ENCODE results near the gene DMRTC2. TPM values are rescaled to one million over a fixed set of nuclear protein-coding genes. Genes with fewer than 3 reads are reported as not detected.

DMRTC2 gene
- total RNA-seq, 1 experiment from 2014 or later: not detected

- Histone ChIP-seq H3K9me2 (ENCODE audit: insufficient read depth) (no peaks in the 10 kb centered on the region), H3K9me3 (ENCODE audit: insufficient read depth, low read depth) (no peaks in the 10 kb centered on the region), H3K27me3 (ENCODE audit: insufficient read depth, low read depth) (no peaks in the 10 kb centered on the region), H3K79me2 (ENCODE audit: low read depth) (no peaks in the 10 kb centered on the region), H4K20me1 (ENCODE audit: insufficient read depth) (peaks cover 8% of the 10 kb centered on the region), H3K4me2 (no peak within 1 kb of the TSS), H3K4me1 (replicated peaks; ENCODE audit: insufficient read depth) (no peaks in the 10 kb centered on the region), H3K27ac (no peak within 1 kb of the TSS), H2AFZ (no peak within 1 kb of the TSS), H3K36me3 (ENCODE audit: low read depth) (no peaks in the 10 kb centered on the region), H3F3A (ENCODE audit: insufficient read depth, low read depth) (peaks cover 17% of the 10 kb centered on the region), H3K4me3 (no peak within 1 kb of the TSS)
- ChIA-PET CTCF (no interaction called here), POLR2A (ENCODE audit: unreplicated experiment) (interaction anchor here (0.6 kb wide), 1 partner anchor 35 kb away, joined by 7 read pairs; no protein-coding TSS in a partner anchor)
- BruUV-seq (replicated peaks): no TSS peak
- no peak for DNase-seq
- intact Hi-C loops (cut with micrococcal nuclease; ENCODE audit: unreplicated experiment): no loop called here
- TF ChIP-seq CTCF (conservative IDR thresholded peaks at IDR 0.05) (no peak), EZH2 (IDR thresholded peaks at IDR 0.05; ENCODE audit: low read depth) (no peak)
Measured at GRCh38 chr19:41876847-41877832, 32.3 kb downstream of the DMRTC2 start, which contains the start of gene CD79A. CD79A (plus strand) TSS chr19:41877279; CDS start chr19:41877305, 26 bp downstream.

GRCh38 chr19:41877916-41878905, 33.4 kb downstream of the DMRTC2 start:
- Histone ChIP-seq H3K36me3 (ENCODE audit: low read depth) (no peaks in the 10 kb centered on the region), H3K4me3 (no peak overlapping the region), H2AFZ (no peak overlapping the region), H3K4me1 (replicated peaks; ENCODE audit: insufficient read depth) (no peaks in the 10 kb centered on the region; the same call in 1 of the 2 replicates), H3K9me2 (ENCODE audit: insufficient read depth) (no peaks in the 10 kb centered on the region), H3K79me2 (ENCODE audit: low read depth) (no peaks in the 10 kb centered on the region), H3F3A (ENCODE audit: insufficient read depth, low read depth) (peaks cover 16% of the 10 kb centered on the region; the same call in 1 of the 2 replicates), H3K9me3 (ENCODE audit: insufficient read depth, low read depth) (no peaks in the 10 kb centered on the region), H3K4me2 (no peak overlapping the region), H4K20me1 (ENCODE audit: insufficient read depth) (no peaks in the 10 kb centered on the region), H3K27me3 (ENCODE audit: insufficient read depth, low read depth) (no peaks in the 10 kb centered on the region), H3K27ac (no peak overlapping the region)
- POLR2A ChIA-PET (ENCODE audit: unreplicated experiment): interaction anchor here (0.6 kb wide), 1 partner anchor 34 kb away, joined by 7 read pairs; no protein-coding TSS in a partner anchor
- intact Hi-C loops (cut with micrococcal nuclease; ENCODE audit: unreplicated experiment): no loop called here
- BruUV-seq (replicated peaks): no TSS peak
- CTCF ChIA-PET: no interaction called here
- DNase-seq: no peak
- TF ChIP-seq EZH2 (IDR thresholded peaks at IDR 0.05; ENCODE audit: low read depth): no peak
- no peak for TF ChIP-seq CTCF (conservative IDR thresholded peaks at IDR 0.05)

- Histone ChIP-seq H3K9me3 (ENCODE audit: insufficient read depth, low read depth) (no peaks in the 10 kb centered on the region), H3K9me2 (ENCODE audit: insufficient read depth) (no peaks in the 10 kb centered on the region), H2AFZ (no peak overlapping the region), H4K20me1 (ENCODE audit: insufficient read depth) (no peaks in the 10 kb centered on the region), H3K79me2 (ENCODE audit: low read depth) (peaks cover 5% of the 10 kb centered on the region; the same call in 1 of the 2 replicates), H3K27me3 (ENCODE audit: insufficient read depth, low read depth) (no peaks in the 10 kb centered on the region), H3K4me3 (no peak overlapping the region), H3K27ac (no peak overlapping the region), H3K36me3 (ENCODE audit: low read depth) (no peaks in the 10 kb centered on the region), H3K4me1 (replicated peaks; ENCODE audit: insufficient read depth) (no peaks in the 10 kb centered on the region; the same call in 1 of the 2 replicates), H3F3A (ENCODE audit: insufficient read depth, low read depth) (peaks cover 18% of the 10 kb centered on the region), H3K4me2 (no peak overlapping the region)
- no TSS peak for BruUV-seq (replicated peaks)
- no peak for DNase-seq
- ChIA-PET POLR2A (ENCODE audit: unreplicated experiment) (no interaction called here), CTCF (no interaction called here)
- no peak for TF ChIP-seq CTCF (conservative IDR thresholded peaks at IDR 0.05)
- TF ChIP-seq EZH2 (IDR thresholded peaks at IDR 0.05; ENCODE audit: low read depth): no peak
- intact Hi-C loops (cut with micrococcal nuclease; ENCODE audit: unreplicated experiment): no loop called here
Measured at GRCh38 chr19:41879080-41879479, 34.2 kb downstream of the DMRTC2 start.

Measured in PC-9 (cell line).